HepG2 (cell line): ENCODE measurements around the gene SOX9. TPM values are rescaled to one million over a fixed set of nuclear protein-coding genes. Genes with fewer than 3 reads are reported as not detected.

Experiments used
- GABPB1 ChIP-seq: IDR thresholded peaks from 2 replicates; pipeline ENCODE4 v1.6.1; 2016; ENCODE audit warnings: mild to moderate bottlenecking, missing genetic modification reagents, moderate library complexity, missing compliant biosample characterization
- JARID2 ChIP-seq: sonication (generic); formaldehyde crosslinking; IDR thresholded peaks from 2 replicates; pipeline ENCODE4 v1.8.1; 2023; ENCODE audit warnings: missing genetic modification reagents, inconsistent platforms; ENCODE audit not compliant: insufficient replicate concordance
- KDM5A ChIP-seq: fragments of 200-600 bp; sonication (generic); IDR thresholded peaks from 2 replicates; pipeline ENCODE4 v1.7.0; 2018; ENCODE audit warnings: antibody characterized with exemption, mild to moderate bottlenecking, low read length, borderline replicate concordance
- NONO ChIP-seq, 2 experiments: fragments of 450-650 bp in 1 of 2; sonication (generic) in 1 of 2; formaldehyde crosslinking in 1 of 2; IDR thresholded peaks in 1 of 2; conservative IDR thresholded peaks in 1 of 2; 2 replicates each; pipeline versions ENCODE4 v1.6.1 to v1.8.0; 2017 to 2022; ENCODE audit warnings: mild to moderate bottlenecking in 1 of 2, missing genetic modification reagents in 1 of 2, moderate library complexity in 1 of 2
- THRA ChIP-seq: sonication (generic); formaldehyde crosslinking; IDR thresholded peaks from 2 replicates; pipeline ENCODE4 v1.4.0; 2020; ENCODE audit warnings: missing genetic modification reagents, borderline replicate concordance
- ZNF280D ChIP-seq: sonication (generic); formaldehyde crosslinking; IDR thresholded peaks from 2 replicates; pipeline ENCODE4 v1.5.1; 2020; ENCODE audit warnings: mild to moderate bottlenecking, missing genetic modification reagents
- ZNF550 ChIP-seq: sonication (generic); formaldehyde crosslinking; IDR thresholded peaks from 2 replicates; pipeline ENCODE4 v1.4.0; 2020; ENCODE audit warnings: mild to moderate bottlenecking, missing genetic modification reagents, borderline replicate concordance
- ZNF737 ChIP-seq: sonication (generic); formaldehyde crosslinking; IDR thresholded peaks from 2 replicates; pipeline ENCODE4 v1.5.0; 2020; ENCODE audit warnings: missing genetic modification reagents, mild to moderate bottlenecking, borderline replicate concordance
- ZSCAN31 ChIP-seq: sonication (generic); formaldehyde crosslinking; IDR thresholded peaks from 2 replicates; pipeline ENCODE4 v1.5.0; 2020; ENCODE audit warnings: low read depth, mild to moderate bottlenecking, missing genetic modification reagents
- polyA plus RNA-seq, 8 experiments: library from polyadenylated mRNA; depleted of rRNA in 3 of 8; stranded (reverse) in 7 of 8; unstranded in 1 of 8; fragments of >200 nt; fragmentation: Illumina TruSeq in 4 of 8; extraction: Trizol in 4 of 8; gene quantifications; 2 replicates each; pipeline versions ENCODE4 v1.2.1 to v1.2.3, GENCODE V29; 2011 to 2016; ENCODE audit warnings: low read depth in 4 of 8, missing spikeins in 1 of 8, mixed read lengths in 1 of 8; ENCODE audit not compliant: insufficient read depth in 1 of 8
- total RNA-seq, 5 experiments: library from RNA; depleted of rRNA; stranded (reverse); fragments of >200 nt; fragmentation: Illumina TruSeq; extraction: Trizol; gene quantifications; 2 replicates each; pipeline ENCODE4 v1.2.3, GENCODE V29; 2016; ENCODE audit warnings: low read depth in 1 of 5
- TF ChIP-seq, protein P1 (sequence below): sonication (generic); formaldehyde crosslinking; IDR thresholded peaks from 2 replicates; pipeline ENCODE4 v1.4.0; 2020; ENCODE audit warnings: missing genetic modification reagents
- TF ChIP-seq, protein P2 (sequence below): sonication (generic); formaldehyde crosslinking; IDR thresholded peaks from 2 replicates; pipeline ENCODE4 v1.4.0; 2020; ENCODE audit warnings: missing genetic modification reagents
- TF ChIP-seq, protein P3 (sequence below): sonication (generic); formaldehyde crosslinking; IDR thresholded peaks from 2 replicates; pipeline ENCODE4 v1.5.1; 2020; ENCODE audit warnings: missing genetic modification reagents, mild to moderate bottlenecking, borderline replicate concordance

Gene SOX9
- total and polyA plus RNA-seq, 2 of the 13 experiments (the other 11 are each of a cell fraction or from before 2014, with no cell fraction given) = 16.1 to 27.6 TPM

GRCh38 chr17:72122765-72123529 lies 2.1 kb downstream of the SOX9 start (continued):
- TF ChIP-seq, protein P1, sequence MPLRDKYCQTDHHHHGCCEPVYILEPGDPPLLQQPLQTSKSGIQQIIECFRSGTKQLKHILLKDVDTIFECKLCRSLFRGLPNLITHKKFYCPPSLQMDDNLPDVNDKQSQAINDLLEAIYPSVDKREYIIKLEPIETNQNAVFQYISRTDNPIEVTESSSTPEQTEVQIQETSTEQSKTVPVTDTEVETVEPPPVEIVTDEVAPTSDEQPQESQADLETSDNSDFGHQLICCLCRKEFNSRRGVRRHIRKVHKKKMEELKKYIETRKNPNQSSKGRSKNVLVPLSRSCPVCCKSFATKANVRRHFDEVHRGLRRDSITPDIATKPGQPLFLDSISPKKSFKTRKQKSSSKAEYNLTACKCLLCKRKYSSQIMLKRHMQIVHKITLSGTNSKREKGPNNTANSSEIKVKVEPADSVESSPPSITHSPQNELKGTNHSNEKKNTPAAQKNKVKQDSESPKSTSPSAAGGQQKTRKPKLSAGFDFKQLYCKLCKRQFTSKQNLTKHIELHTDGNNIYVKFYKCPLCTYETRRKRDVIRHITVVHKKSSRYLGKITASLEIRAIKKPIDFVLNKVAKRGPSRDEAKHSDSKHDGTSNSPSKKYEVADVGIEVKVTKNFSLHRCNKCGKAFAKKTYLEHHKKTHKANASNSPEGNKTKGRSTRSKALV (CRISPR knock-in tag) = 0 out of 2 replicates have a peak, but pooled peaks have one; percentile 21
- peak; percentile 32; the same call in 1 of the 2 replicates for TF ChIP-seq ZNF550 (CRISPR knock-in tag)
- no peak for TF ChIP-seq ZSCAN31 (CRISPR knock-in tag)
- no peak; the same call in 1 of the 2 replicates for TF ChIP-seq ZNF280D (CRISPR knock-in tag)
- TF ChIP-seq JARID2 = peak; percentile 19
- peak; percentile 74 for TF ChIP-seq KDM5A
- peak; percentile 54; the same call in 1 of the 2 replicates for TF ChIP-seq GABPB1 (CRISPR knock-in tag)
- TF ChIP-seq, protein P2, sequence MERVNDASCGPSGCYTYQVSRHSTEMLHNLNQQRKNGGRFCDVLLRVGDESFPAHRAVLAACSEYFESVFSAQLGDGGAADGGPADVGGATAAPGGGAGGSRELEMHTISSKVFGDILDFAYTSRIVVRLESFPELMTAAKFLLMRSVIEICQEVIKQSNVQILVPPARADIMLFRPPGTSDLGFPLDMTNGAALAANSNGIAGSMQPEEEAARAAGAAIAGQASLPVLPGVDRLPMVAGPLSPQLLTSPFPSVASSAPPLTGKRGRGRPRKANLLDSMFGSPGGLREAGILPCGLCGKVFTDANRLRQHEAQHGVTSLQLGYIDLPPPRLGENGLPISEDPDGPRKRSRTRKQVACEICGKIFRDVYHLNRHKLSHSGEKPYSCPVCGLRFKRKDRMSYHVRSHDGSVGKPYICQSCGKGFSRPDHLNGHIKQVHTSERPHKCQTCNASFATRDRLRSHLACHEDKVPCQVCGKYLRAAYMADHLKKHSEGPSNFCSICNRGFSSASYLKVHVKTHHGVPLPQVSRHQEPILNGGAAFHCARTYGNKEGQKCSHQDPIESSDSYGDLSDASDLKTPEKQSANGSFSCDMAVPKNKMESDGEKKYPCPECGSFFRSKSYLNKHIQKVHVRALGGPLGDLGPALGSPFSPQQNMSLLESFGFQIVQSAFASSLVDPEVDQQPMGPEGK (CRISPR knock-in tag) = peak; percentile 97
- TF ChIP-seq ZNF737 (CRISPR knock-in tag) = no peak
- peak; percentile 78 for TF ChIP-seq THRA (CRISPR knock-in tag)
- no peak for TF ChIP-seq NONO (IDR thresholded peaks at IDR 0.05)
- TF ChIP-seq NONO (CRISPR knock-in tag; conservative IDR thresholded peaks at IDR 0.05) = peak; percentile 70
- TF ChIP-seq, protein P3, sequence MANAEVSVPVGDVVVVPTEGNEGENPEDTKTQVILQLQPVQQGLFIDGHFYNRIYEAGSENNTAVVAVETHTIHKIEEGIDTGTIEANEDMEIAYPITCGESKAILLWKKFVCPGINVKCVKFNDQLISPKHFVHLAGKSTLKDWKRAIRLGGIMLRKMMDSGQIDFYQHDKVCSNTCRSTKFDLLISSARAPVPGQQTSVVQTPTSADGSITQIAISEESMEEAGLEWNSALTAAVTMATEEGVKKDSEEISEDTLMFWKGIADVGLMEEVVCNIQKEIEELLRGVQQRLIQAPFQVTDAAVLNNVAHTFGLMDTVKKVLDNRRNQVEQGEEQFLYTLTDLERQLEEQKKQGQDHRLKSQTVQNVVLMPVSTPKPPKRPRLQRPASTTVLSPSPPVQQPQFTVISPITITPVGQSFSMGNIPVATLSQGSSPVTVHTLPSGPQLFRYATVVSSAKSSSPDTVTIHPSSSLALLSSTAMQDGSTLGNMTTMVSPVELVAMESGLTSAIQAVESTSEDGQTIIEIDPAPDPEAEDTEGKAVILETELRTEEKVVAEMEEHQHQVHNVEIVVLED (CRISPR knock-in tag) = peak; percentile 31; the same call in 1 of the 2 replicates
